ENCODE data around the gene BPIFA1. TPM values are rescaled to one million over a fixed set of nuclear protein-coding genes. Genes with fewer than 3 reads are reported as not detected.

Gene BPIFA1
- total RNA-seq, 1 donor from 2014 or later = not detected

GRCh38 chr20:33237989-33238388, 2.2 kb downstream of the BPIFA1 start:
- DNase-seq (no peak), ATAC-seq (no peak)
- intact Hi-C loops (cut with micrococcal nuclease) = no loop called here

GRCh38 chr20:33239418-33239817, 3.6 kb downstream of the BPIFA1 start:
- DNase-seq = no peak
- ATAC-seq = no peak
- intact Hi-C loops (cut with micrococcal nuclease) = no loop called here

- intact Hi-C loops (cut with micrococcal nuclease) = no loop called here
- ATAC-seq (no peak), DNase-seq (no peak)
Measured at GRCh38 chr20:33239979-33240736, 4.4 kb downstream of the BPIFA1 start.

GRCh38 chr20:33240923-33241322, 5.1 kb downstream of the BPIFA1 start:
- intact Hi-C loops (cut with micrococcal nuclease) = no loop called here
- DNase-seq (no peak), ATAC-seq (no peak)

- intact Hi-C loops (cut with micrococcal nuclease) = no loop called here
- no peak for ATAC-seq
- no peak for DNase-seq
Measured at GRCh38 chr20:33242319-33243100, 6.7 kb downstream of the BPIFA1 start.

GRCh38 chr20:33246077-33246476, 10.3 kb downstream of the BPIFA1 start:
- intact Hi-C loops (cut with micrococcal nuclease) = no loop called here
- ATAC-seq (no peak), DNase-seq (no peak)

GRCh38 chr20:33249456-33249855, 13.7 kb downstream of the BPIFA1 start:
- DNase-seq (no peak), ATAC-seq (no peak)

GRCh38 chr20:33250666-33251065, 14.9 kb downstream of the BPIFA1 start:
- intact Hi-C loops (cut with micrococcal nuclease) = no loop called here
- DNase-seq (no peak), ATAC-seq (no peak)

More at GRCh38 chr20:33249456-33249855, 13.7 kb downstream of the BPIFA1 start:
- intact Hi-C loops (cut with micrococcal nuclease) = no loop called here

- intact Hi-C loops (cut with micrococcal nuclease) = no loop called here
- no peak for ATAC-seq
- DNase-seq = no peak
Measured at GRCh38 chr20:33251496-33251895, 15.7 kb downstream of the BPIFA1 start.

- ATAC-seq = no peak
- intact Hi-C loops (cut with micrococcal nuclease) = no loop called here
- no peak for DNase-seq
Measured at GRCh38 chr20:33252460-33252859, 16.7 kb downstream of the BPIFA1 start.

GRCh38 chr20:33255005-33255404, 19.2 kb downstream of the BPIFA1 start:
- intact Hi-C loops (cut with micrococcal nuclease) = no loop called here

GRCh38 chr20:33257237-33257636, 21.4 kb downstream of the BPIFA1 start:
- no peak for ATAC-seq
- no peak for DNase-seq
- intact Hi-C loops (cut with micrococcal nuclease) = no loop called here

More at GRCh38 chr20:33255005-33255404, 19.2 kb downstream of the BPIFA1 start:
- ATAC-seq (no peak), DNase-seq (no peak)

- no peak for ATAC-seq
- DNase-seq = no peak
- intact Hi-C loops (cut with micrococcal nuclease) = no loop called here
Measured at GRCh38 chr20:33259371-33259770, 23.6 kb downstream of the BPIFA1 start.

GRCh38 chr20:33261465-33261864, 25.7 kb downstream of the BPIFA1 start:
- intact Hi-C loops (cut with micrococcal nuclease) = no loop called here
- no peak for DNase-seq

GRCh38 chr20:33262658-33263065, 26.9 kb downstream of the BPIFA1 start:
- no peak for DNase-seq
- intact Hi-C loops (cut with micrococcal nuclease) = no loop called here
- ATAC-seq = peak; percentile 51

More at GRCh38 chr20:33261465-33261864, 25.7 kb downstream of the BPIFA1 start:
- no peak for ATAC-seq

GRCh38 chr20:33263784-33264183, 28.0 kb downstream of the BPIFA1 start:
- DNase-seq (no peak), ATAC-seq (no peak)
- intact Hi-C loops (cut with micrococcal nuclease) = no loop called here

- no peak for ATAC-seq
- intact Hi-C loops (cut with micrococcal nuclease) = no loop called here
- DNase-seq = no peak
Measured at GRCh38 chr20:33267701-33268100, 31.9 kb downstream of the BPIFA1 start.

GRCh38 chr20:33272155-33272873, 36.5 kb downstream of the BPIFA1 start:
- intact Hi-C loops (cut with micrococcal nuclease) = no loop called here
- DNase-seq (no peak), ATAC-seq (no peak)

GRCh38 chr20:33273117-33273851, 37.5 kb downstream of the BPIFA1 start:
- no peak for ATAC-seq
- intact Hi-C loops (cut with micrococcal nuclease) = no loop called here
- no peak for DNase-seq
